CD4-positive, alpha-beta T cell treated with Interleukin-15 for 4 hours (primary cell): ENCODE data around the gene APC2.
A peak's percentile ranks its signal among the peaks of the same experiment; 100 is the strongest.
"Not testable (repeated sequence)": the region's sequence is repeated elsewhere in the genome, so short reads cannot be mapped to it uniquely, and the experiment has no call there.

Experiments used
- DNase-seq: peaks from one replicate; pipeline ENCODE4 v3.0.0-alpha.2; 2020; ENCODE audit warnings: low spot score

The APC2 gene

DNA sequence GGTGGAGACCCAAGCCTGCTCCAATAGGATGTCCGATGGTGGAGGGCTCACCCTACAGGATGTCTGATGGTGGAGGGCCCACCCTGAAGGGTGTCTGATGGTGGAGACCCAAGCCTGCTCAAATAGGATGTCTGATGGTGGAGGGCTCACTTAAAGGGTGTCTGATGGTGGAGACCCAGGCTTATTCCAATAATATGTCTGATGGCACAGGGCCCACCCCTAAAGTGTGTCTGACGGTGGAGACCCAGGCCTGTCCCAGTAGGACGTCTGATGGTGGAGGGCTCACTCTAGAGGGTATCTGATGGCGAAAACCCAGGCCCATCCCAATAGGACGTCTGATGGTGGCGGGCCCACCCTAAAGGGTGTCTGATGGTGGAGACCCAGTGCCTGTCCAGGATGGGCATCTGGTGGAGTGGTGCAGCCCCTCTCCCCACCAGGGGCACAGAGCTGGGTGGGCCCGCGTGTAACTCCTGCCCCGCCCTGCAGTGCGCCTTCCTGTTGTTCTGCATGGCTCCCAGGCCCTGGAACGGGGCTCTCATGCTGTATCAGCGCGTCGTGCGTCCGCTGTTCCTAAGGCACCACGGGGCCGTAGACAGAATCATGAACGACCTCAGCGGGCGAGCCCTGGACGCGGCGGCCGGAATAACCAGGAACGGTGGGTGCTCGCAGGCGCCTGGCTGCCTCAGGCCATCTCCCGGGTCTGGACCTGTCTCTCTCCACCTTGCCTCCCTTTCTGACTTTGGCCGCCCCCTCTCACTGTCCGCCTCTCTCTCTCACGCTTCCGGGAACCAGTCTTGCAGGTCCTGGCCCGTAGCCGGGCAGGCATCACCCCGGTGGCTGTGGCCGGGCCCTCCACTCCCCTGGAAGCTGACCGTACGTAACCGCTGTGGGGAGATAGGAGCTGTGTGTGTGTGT, 46.1 kb downstream of the APC2 start:
- no peak for DNase-seq

DNA sequence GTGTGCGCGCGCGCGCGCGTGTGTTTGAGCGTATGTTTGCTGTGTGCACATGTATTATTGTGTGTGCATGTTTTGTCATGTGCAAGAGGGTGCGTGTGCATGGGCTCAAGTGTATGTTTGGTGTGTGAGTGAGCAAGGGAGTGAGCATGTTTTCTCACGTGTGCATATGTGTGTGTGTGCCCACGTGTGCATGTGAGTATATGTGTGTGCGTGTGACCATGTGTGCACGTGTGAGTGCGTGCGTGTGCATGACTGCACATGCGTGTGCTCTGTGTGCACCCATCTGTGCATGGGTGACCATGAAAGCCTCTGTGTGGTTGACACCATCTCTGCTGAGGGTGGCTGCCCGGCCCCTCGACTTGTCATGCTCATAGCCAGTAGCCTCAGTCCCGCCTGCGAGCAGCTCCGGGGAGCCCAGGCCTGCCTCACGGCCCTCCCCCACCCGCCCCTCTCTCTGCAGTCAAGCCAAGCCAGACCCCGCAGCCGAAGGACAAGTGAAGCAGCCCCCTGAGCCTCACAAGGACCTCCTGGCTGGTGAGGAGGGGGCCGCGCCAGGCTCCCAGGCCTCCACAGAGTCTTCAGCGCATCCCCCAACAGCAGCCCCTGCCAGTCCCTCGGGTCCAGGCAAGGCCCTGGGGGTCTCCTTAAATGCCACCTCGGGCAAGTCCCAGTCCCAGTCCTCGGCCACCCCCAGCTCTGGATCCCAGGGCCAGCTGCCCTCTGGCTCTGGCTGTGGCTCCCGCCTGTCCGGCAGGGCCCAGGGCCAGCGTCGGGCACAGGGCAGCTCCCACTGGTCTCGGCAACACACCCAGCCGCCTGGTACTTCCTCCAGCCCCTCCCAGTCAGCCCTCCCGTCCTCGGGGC, 47.0 kb downstream of the APC2 start:
- DNase-seq = no peak

DNA sequence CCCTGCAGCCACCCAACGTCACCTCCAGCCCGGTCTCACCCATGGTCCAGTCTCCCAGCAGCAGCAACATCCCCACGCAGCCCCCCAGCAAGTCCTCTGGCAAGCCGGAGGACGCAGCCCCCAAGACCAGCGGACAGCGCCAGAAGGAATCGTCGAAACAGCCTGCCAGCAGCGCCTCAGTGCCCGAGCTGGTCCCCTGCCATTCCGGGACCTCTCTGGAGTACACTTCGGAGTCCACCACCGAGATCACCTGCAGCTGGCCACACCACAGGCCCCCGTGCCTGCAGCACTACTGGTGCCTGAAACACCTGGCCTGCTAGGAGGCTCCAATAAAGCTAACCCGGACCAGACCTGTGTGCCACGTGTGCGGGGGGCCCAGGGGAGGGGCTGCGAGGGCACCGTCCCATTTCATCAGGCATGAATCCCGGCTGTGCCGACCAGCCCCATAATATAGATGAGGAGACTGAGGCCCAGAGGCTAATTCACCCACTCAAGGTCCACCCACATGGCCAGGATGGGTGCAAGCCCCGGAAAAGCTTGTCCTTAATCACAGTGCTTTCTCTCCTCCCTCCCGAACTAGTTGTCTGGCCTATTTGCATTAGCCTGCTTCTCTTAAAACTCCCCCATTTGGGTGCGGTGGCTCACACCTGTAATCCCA, 47.8 kb downstream of the APC2 start:
- DNase-seq = no peak

DNA sequence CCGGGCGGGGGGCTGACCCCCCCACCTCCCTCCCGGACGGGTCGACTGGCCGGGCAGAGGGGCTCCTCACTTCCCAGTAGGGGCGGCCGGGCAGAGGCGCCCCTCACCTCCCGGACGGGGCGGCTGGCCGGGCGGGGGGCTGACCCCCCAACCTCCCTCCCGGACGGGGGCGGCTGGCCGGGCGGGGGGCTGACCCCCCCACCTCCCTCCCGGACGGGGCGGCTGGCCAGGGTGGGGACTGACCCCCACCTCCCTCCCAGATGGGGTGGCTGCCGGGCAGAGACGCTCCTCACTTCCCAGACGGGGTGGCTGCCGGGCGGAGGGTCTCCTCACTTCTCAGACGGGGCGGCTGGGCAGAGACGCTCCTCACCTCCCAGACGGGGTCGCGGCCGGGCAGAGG, 49.3 kb downstream of the APC2 start:
- DNase-seq = not testable (repeated sequence)

DNA sequence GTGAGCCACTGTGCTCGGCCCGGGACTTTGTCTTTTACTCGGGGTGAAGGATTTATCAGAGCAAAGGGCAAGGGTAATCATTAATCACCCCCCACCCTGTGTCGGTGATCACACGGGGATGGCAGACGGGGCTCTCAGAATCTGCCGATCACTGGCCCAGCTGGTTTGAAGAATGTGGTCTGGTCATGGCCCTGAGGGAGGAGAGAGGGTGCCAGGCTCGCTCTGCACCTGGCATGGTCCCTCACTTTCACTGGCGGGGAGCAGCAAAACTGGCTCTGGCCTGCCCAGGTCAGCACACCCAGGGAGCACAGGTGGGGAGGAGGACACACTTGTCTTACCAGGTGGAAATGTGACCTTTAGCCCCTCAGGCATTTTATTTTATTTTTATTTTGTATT, 51.3 kb downstream of the APC2 start:
- DNase-seq = no peak

DNA sequence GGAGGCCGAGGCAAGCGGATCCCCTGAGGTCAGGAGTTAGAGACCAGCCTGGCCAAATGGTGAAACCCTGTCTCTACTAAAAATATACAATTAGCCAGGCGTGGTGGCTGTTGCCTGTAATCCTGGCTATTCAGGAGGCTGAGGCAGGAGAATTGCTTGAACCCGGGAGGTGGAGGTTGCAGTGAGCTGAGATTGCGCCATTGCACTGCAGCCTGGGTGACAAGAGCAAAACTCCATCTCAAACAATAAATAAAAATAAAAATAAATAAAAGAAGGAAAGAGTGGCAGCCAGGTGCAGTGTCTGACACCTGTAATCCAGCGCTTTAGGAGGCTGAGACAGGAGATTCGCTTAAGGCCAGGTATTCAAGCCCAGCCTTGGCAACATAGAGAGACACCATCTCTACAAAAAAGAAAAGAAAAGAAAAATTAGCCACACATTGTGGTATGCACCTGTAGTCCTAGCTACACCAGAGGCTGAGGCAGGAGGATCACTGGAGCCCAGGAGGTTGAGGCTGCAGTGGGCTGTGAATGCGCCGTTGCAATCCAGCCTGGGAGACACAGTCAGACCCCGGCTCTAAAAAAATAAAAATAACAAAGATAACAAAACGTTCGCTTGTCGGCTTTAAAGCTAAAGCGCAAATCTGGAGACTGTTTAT, 52.6 kb downstream of the APC2 start:
- DNase-seq = no peak

DNA sequence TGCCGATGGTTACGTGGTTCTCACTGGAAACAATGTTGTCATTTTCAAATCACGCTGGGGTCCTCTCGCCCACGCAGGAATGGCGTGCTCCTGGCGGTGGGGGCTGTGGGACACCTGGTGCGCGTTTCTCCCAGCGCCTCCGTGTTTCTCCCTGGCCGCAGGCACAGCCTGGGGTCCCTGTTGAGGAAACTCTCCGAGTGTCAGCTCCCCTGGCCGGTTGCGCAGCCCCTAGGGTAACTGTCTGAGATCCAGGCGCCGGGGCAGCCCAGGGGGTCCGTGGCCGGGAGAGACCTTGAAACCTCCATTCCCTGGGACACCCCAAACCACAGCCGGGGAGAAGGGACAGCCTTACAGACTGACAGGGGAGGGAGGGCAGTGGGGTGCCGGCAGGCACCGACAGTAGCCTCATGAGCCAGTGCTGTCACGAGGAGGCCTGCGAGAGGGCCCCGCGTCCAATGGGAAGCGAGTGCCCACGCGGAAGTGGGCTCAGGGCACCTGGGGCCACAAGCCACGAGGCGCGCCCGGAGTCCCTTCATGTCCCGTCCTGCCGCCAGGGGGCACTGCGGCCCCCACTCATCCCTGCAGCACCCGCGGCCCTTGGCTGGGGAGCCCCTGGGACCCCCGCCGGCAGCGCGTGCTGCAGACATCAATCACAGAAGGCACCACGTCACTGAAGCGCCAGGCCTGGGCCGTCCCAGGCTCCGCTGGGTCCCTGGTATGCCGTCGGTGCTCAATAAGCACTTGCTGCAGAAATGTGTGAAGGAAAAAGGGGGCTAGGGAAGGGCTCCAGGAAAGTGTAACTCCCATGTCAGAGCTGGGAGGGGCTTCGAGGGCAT, 53.4 kb downstream of the APC2 start:
- peak; percentile 58 for DNase-seq

DNA sequence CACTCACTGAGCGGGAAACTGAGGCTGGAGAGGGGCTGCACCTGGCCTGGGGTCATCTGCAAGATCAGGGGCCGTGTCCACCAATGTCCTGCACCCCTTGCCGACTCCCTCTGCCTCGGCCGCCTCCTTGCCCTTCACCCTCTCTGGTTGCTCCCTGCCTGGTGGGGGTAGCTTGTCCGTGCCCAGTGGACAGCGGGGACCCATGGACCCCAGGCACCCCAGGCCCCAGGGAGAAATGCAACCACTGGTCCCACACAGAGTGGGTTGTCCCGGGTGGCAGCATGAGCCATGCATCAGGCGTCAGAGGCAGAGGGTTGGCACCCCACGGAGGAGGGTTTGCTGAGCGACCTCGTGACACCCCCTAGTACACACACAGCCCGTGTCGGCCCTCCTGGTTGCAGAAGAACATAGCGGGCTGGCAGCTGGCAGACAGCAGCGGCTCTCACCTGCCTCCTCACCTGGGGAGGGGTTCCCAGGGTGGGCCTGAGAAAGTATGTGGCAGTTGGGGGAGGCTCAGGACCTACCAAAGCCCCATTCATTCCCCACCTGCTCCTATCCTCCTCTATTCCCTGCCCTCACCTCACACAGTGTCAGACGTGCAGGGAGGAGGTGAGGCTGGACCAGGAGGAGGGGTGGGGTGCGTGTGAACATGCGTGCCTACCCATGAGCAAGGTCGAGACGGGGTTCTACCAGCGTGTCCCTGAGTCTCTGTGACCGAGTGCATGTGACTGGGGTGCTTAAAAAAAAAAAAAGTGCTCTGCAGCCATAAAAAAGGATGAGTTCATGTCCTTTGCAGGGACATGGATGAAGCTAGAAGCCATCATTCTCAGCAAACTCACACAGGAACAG, 54.2 kb downstream of the APC2 start:
- DNase-seq = no peak

DNA sequence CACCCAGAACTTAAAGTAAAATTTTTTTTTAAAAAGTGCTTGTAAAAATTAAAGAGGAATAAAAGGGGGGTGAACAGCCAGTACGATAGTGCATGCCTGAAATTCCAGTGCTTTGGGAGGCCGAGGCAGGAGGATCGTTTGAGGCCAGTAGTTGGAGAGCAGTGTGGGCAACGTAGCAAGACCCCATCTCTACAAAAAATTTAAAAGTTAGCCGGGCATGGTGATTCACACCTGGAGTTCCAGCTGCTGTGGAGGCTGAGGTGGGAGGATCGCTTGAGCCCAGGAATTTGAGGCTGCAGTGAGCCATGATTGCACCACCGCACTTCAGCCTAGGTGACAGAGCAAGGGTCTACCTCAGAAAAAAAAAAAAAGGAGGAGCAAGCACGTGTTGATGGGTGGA, 55.1 kb downstream of the APC2 start:
- DNase-seq = no peak

DNA sequence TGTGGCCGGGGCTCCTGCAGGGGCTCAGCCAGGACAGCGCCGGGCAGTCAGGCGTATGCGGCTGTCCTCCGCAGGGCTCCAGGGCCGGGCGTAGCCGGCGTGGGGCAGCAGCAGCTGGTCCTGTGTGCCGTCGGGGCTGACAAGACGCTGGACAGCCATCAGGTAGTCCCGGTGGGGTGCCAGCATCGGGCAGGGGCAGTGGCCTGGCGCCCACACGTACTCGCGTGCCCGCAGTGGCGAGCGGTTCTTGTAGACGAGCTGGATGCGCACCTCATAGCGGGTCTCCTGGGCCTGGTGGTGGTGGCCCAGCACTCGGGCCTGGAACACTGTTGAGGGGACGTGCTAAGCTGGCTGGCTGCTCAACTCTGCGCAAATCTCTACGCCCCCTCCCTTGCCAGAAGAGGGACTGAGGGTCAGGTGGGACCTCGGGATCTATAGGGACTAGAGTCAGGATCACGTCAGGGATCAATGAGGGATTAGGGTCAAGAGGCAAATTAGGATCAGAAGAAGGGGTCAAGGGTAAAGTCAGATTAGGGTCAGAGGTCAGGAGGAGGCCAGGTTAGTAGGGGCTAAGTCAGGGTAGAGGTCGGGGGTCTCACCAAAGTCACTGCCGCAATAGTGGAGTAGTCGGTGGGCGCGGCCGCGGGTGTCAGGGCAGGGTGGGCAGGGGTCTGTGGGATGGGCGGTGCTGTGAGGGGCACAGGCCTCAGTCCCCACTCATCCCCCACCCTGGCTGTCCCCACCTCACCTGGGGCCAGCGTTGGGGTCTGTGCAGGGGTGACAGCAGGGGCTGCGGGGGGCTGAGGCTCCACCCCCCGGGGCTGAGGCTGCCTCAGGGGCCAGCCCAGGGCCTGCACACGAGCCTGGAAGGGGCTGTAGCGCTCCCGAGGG, 56.3 kb downstream of the APC2 start:
- no peak for DNase-seq

DNA sequence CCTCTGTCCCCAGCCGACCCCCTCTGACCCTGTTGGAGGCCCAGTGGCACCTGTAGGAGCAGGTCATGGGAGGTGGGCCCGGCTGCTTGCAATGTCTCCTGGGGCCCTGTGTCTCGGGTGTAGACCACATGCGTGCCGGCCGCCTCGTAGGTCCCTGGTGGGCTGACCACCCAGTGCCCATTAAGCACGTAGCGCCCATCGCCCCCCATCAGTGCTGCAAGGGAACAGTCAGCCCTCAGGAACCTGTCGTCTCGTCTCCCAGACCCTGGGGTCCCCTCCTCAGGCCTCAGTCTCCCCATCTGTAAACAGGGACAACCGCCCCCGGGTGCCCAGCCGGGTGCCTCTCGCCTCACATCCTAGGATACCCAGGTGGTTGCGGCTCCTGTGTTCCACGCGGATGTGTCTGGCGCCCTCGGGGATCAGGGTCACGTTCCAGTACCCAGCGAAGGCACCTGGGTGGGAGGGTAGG, 57.3 kb downstream of the APC2 start:
- no peak for DNase-seq

DNA sequence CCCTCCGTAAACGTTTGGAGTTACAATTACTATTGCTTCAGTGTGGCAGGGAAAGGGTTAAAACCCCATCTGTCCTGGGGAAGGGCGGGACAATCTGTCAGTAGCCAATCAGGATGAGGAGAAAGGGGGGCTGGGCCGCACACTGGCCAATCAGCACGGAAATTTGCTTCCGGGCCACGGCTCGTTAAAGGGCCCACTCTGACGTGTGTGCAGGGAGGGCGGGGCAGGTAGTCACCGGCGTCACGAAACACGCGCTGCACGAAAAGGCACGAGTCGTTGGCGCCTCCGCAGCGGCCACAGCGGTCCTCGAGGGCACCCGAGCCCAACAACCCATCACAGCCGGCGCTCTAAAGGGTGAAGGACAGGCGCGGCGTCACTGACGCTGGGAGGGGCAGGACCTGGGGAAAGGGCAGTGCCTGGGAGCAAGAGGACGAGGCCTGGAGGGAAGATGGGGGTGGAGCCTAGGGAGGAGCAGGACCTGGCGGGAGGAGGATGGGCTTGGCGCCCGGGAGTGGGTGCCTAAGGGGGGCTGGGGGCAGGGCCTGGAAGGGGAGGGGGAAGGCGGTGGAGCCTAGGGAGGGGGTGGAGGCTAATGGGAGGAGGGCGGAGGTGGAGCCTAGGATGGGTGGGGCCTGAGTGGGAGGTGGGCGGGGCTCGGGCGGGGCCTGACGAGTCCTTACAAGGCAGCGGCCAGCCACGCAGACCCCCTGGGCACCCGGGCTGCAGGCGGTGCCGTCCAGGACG, 58.0 kb downstream of the APC2 start:
- DNase-seq = peak; percentile 94

DNA sequence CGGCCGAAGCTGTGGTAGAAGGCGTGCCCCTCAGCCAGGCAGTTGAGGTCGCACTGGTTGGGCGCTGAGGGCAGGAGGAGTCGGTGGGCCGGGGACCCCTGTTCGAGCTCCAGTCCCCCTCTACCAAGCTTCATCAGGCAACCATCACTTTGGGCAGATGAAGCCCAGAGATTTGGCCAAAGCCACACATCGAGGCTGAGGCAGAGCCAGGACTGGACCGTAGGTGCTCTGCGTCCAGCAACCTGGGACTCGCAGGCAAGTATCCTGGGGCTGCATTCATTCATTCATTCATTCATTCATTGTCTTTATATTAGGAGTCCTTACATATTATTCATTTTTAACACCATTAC, 58.6 kb downstream of the APC2 start:
- no peak for DNase-seq

DNA sequence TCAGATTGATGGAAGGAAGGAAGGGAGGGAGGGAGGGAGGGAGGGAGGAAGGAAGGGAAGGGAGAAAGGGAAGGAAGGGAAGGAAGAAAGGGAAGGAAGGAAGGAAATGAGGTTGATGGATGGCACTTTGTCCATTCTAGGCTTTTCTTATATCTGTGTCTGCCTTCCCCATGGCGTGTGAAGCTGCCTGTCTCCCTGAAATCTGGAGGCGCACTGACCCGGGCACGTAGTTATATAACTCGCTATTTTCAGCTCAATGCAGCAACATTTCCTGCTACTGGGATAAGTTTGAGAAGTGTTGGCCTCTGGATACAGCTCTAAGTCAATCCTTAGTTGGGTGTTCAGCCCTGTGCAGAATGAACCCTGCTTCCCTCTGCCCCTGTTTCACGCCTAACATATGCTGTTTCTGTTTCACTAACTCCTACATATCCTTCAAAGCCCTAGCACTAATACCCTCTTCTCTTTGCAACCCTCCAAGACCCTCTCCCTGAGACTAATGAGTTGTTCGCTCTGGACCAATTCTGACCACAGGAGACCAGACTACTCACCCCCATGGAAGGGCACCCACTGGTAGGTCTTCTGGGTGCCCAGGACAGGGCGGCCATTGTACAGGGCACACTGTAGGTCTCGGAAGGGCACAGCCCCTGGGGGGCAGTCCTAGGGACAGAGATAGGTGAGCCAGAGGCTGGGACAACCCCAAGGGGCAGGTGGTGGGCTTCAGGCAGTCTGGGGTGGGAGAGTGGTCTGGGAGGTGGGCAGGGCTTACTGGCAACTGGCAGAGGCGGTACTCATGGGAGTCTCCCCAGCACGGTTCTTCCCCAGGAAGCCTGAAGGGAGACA, 59.9 kb downstream of the APC2 start:
- no peak for DNase-seq

DNA sequence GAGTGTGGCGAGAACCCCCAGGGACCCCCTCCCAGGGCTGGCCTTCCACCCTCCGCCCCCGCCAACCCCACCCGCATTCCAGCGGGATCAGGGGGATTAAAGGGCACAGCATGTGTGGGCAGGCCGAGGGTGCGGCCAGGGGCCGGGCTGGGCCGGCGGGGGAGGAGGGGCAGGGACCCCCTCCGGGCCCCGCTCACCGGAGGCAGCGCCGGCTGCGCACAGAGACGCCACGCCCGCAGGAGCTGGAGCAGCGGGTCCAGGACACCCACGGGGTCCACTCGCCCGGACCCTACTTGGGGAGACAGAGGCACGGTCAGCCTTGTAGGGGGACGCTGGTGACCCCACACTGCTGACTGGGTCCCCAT, 60.5 kb downstream of the APC2 start:
- no peak for DNase-seq

DNA sequence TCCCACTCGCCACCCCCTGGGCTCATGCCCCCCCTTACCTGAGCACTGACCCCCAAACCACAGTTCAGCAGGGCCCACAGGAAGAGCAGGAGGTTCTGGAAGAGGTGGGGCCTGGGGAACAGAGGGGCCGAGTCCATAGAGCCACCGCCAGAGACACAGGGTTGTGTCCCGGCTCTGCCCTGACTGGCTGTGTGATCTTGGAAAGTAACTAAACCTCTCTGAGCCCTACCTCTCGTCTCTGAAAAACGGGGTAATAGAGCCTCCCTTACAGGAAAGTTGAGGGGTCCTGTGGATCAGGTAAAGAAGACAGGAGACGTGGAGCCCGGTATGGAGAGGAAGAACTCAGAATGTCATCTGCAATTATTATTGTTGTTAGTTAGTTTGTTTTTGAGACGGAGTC, 60.9 kb downstream of the APC2 start:
- no peak for DNase-seq
